Measurements from ENCODE around the gene CAMK1D.

DNA sequence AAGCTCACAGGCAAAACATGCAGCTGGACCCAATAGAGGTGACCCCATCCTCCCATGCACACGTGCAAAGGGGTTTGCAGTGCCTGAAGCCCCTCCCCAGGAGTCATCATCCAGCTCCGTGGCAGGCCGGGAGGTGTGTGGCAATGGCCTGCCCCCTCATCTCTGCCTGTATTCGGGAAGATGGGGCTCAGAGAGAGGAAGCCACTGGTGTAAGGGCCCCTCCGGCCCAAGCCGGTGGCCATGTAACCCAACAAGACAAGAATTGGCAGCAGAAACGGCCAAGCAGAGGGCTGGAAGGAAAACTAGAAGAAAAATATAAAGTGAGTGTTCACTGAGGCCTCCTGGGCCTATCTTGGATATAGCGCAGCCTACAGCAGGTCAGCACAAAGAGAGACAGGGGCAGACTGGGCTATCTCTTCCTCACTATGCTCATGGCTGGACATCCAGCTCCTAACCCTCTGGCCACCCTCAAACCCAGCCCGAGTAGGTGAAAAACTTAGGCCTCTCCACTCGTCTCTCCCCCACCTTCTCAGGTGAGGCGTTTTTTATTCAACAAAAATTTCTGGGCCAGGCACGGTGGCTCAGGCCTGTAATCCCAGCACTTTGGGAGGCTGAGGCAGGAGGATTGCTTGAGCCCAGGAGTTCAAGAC lies 494.1 kb downstream of the CAMK1D start:
- TF ChIP-seq, protein P1, sequence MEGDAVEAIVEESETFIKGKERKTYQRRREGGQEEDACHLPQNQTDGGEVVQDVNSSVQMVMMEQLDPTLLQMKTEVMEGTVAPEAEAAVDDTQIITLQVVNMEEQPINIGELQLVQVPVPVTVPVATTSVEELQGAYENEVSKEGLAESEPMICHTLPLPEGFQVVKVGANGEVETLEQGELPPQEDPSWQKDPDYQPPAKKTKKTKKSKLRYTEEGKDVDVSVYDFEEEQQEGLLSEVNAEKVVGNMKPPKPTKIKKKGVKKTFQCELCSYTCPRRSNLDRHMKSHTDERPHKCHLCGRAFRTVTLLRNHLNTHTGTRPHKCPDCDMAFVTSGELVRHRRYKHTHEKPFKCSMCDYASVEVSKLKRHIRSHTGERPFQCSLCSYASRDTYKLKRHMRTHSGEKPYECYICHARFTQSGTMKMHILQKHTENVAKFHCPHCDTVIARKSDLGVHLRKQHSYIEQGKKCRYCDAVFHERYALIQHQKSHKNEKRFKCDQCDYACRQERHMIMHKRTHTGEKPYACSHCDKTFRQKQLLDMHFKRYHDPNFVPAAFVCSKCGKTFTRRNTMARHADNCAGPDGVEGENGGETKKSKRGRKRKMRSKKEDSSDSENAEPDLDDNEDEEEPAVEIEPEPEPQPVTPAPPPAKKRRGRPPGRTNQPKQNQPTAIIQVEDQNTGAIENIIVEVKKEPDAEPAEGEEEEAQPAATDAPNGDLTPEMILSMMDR (IDR thresholded peaks at IDR 0.05; ENCODE audit: poor library complexity), result no peak
- no peak for TF ChIP-seq EZH2 (IDR thresholded peaks at IDR 0.05; ENCODE audit: borderline replicate concordance)
- no peak for TF ChIP-seq EZH2phosphoT487 (IDR thresholded peaks at IDR 0.05; ENCODE audit: low read depth, severe bottlenecking, unreplicated experiment)

Measured in hepatocyte (in vitro differentiated cells).